Ectodermal cell (in vitro differentiated cells): ENCODE results near the gene SDK2.

ENCODE experiments used
- H3K27ac ChIP-seq: 2 replicates; pipeline ENCODE4 v1.7.0; 2013; ENCODE audit warnings: mild to moderate bottlenecking, low read depth, low read length; ENCODE audit not compliant: insufficient read depth, poor library complexity, severe bottlenecking
- H3K27me3 ChIP-seq: 2 replicates; pipeline ENCODE4 v1.7.0; 2013; ENCODE audit warnings: mild to moderate bottlenecking, low read length; ENCODE audit not compliant: insufficient read depth, control insufficient read depth, poor library complexity, severe bottlenecking
- H3K36me3 ChIP-seq: one replicate; pipeline ENCODE4 v1.7.0; 2013; ENCODE audit warnings: low read length; ENCODE audit not compliant: control insufficient read depth, insufficient read depth
- H3K4me1 ChIP-seq: one replicate; pipeline ENCODE4 v1.7.0; 2013; ENCODE audit warnings: low read length; ENCODE audit not compliant: control insufficient read depth, insufficient read depth
- H3K4me3 ChIP-seq: 2 replicates; pipeline ENCODE4 v1.7.0; 2013; ENCODE audit warnings: low read depth, low read length, control low read depth; ENCODE audit not compliant: insufficient read depth
- H3K9me3 ChIP-seq: 2 replicates; pipeline ENCODE4 v1.7.0; 2013; ENCODE audit warnings: mild to moderate bottlenecking, low read length, moderate library complexity; ENCODE audit not compliant: control insufficient read depth
- whole genome bisulfite sequencing, 2 experiments: methylation state at CpG; one replicate each; pipeline ENCODE4 v1.1.7; 2013; ENCODE audit warnings: missing lambda C conversion rate in 2 of 2; 5-methylcytosine and 5-hydroxymethylcytosine counted together

Gene SDK2

GRCh38 chr17:73503560-73503959, 140.7 kb downstream of the SDK2 start:
- H3K36me3 ChIP-seq: peaks cover 4% of the 10 kb centered on the region
- peaks cover 6% of the 10 kb centered on the region for H3K4me1 ChIP-seq
- no peak overlapping the region for H3K27ac ChIP-seq
- no peaks in the 10 kb centered on the region for H3K9me3 ChIP-seq
- H3K27me3 ChIP-seq: no peaks in the 10 kb centered on the region
- no peak overlapping the region for H3K4me3 ChIP-seq
- WGBS, 2 experiments: 46 to 47% methylated on average over 2 of the region's 2 CpGs

GRCh38 chr17:73500414-73500999, 143.7 kb downstream of the SDK2 start:
- H3K4me1 ChIP-seq: peaks cover 6% of the 10 kb centered on the region
- H3K36me3 ChIP-seq: peaks cover 4% of the 10 kb centered on the region
- no peaks in the 10 kb centered on the region for H3K9me3 ChIP-seq
- WGBS, 2 experiments: 71% methylated on average over 2 of the region's 2 CpGs
- H3K27ac ChIP-seq: no peak overlapping the region
- H3K4me3 ChIP-seq: no peak overlapping the region
- H3K27me3 ChIP-seq: no peaks in the 10 kb centered on the region

- no peaks in the 10 kb centered on the region for H3K27me3 ChIP-seq
- no peaks in the 10 kb centered on the region for H3K9me3 ChIP-seq
- no peak overlapping the region for H3K27ac ChIP-seq
- no peaks in the 10 kb centered on the region for H3K36me3 ChIP-seq
- H3K4me3 ChIP-seq: no peak overlapping the region
- WGBS, 2 experiments: 85 to 88% methylated on average over 14 of the region's 14 CpGs
- peaks cover 18% of the 10 kb centered on the region for H3K4me1 ChIP-seq
Observed at GRCh38 chr17:73498886-73499554, 145.2 kb downstream of the SDK2 start.

GRCh38 chr17:73498176-73498575, 146.1 kb downstream of the SDK2 start:
- Histone ChIP-seq H3K36me3 (no peaks in the 10 kb centered on the region), H3K9me3 (no peaks in the 10 kb centered on the region), H3K4me1 (peaks cover 18% of the 10 kb centered on the region), H3K27me3 (no peaks in the 10 kb centered on the region), H3K4me3 (no peak overlapping the region), H3K27ac (no peak overlapping the region)
- WGBS, 2 experiments: 94 to 95% methylated on average over 8 of the region's 8 CpGs

GRCh38 chr17:73497721-73498120, 146.5 kb downstream of the SDK2 start:
- H3K4me3 ChIP-seq: no peak overlapping the region
- H3K27ac ChIP-seq: no peak overlapping the region
- no peaks in the 10 kb centered on the region for H3K27me3 ChIP-seq
- H3K4me1 ChIP-seq: peaks cover 18% of the 10 kb centered on the region
- WGBS, 2 experiments: 93 to 95% methylated on average over 7 of the region's 7 CpGs
- no peaks in the 10 kb centered on the region for H3K36me3 ChIP-seq
- no peaks in the 10 kb centered on the region for H3K9me3 ChIP-seq

- peaks cover 18% of the 10 kb centered on the region for H3K4me1 ChIP-seq
- no peaks in the 10 kb centered on the region for H3K27me3 ChIP-seq
- 95 to 97% methylated on average over 13 of the region's 13 CpGs for WGBS, 2 experiments
- H3K27ac ChIP-seq: no peak overlapping the region
- no peaks in the 10 kb centered on the region for H3K36me3 ChIP-seq
- no peaks in the 10 kb centered on the region for H3K9me3 ChIP-seq
- no peak overlapping the region for H3K4me3 ChIP-seq
Observed at GRCh38 chr17:73496232-73496631, 148.0 kb downstream of the SDK2 start.

GRCh38 chr17:73495641-73496040, 148.6 kb downstream of the SDK2 start:
- H3K27me3 ChIP-seq: no peaks in the 10 kb centered on the region
- H3K36me3 ChIP-seq: no peaks in the 10 kb centered on the region
- no peaks in the 10 kb centered on the region for H3K9me3 ChIP-seq
- peaks cover 18% of the 10 kb centered on the region for H3K4me1 ChIP-seq
- WGBS, 2 experiments: 87 to 88% methylated on average over 6 of the region's 6 CpGs
- no peak overlapping the region for H3K27ac ChIP-seq
- H3K4me3 ChIP-seq: no peak overlapping the region

GRCh38 chr17:73494950-73495349, 149.3 kb downstream of the SDK2 start:
- Histone ChIP-seq H3K27ac (no peak overlapping the region), H3K27me3 (no peaks in the 10 kb centered on the region), H3K4me3 (no peak overlapping the region), H3K4me1 (peaks cover 18% of the 10 kb centered on the region), H3K36me3 (no peaks in the 10 kb centered on the region), H3K9me3 (no peaks in the 10 kb centered on the region)
- WGBS, 2 experiments: 95 to 96% methylated on average over 5 of the region's 5 CpGs

GRCh38 chr17:73493956-73494926, 150.0 kb downstream of the SDK2 start:
- WGBS, 2 experiments: 87 to 88% methylated on average over 24 of the region's 24 CpGs
- no peaks in the 10 kb centered on the region for H3K9me3 ChIP-seq
- no peaks in the 10 kb centered on the region for H3K27me3 ChIP-seq
- H3K36me3 ChIP-seq: no peaks in the 10 kb centered on the region
- H3K4me3 ChIP-seq: no peak overlapping the region
- H3K4me1 ChIP-seq: peaks cover 16% of the 10 kb centered on the region
- no peak overlapping the region for H3K27ac ChIP-seq
